MM.1S (cell line): ENCODE data around the gene ILF3.

ENCODE experiments used
- DNase-seq: peaks from one replicate; pipeline ENCODE4 v3.0.0-alpha.2; 2015
- H2AFZ ChIP-seq: fragments of 300-600 bp; sonication (generic); 2 replicates; pipeline ENCODE4 v1.6.0; 2016; ENCODE audit warnings: antibody characterized with exemption, low read length
- H3F3A ChIP-seq: fragments of 300-600 bp; sonication (generic); 2 replicates; pipeline ENCODE4 v1.6.1; 2016; ENCODE audit warnings: mild to moderate bottlenecking, antibody characterized with exemption, low read length, moderate library complexity, mixed read lengths; ENCODE audit not compliant: insufficient read depth
- H3K27ac ChIP-seq: fragments of 300-600 bp; sonication (generic); 2 replicates; pipeline ENCODE4 v1.5.1; 2016; ENCODE audit warnings: mild to moderate bottlenecking, low read length
- H3K27me3 ChIP-seq: fragments of 300-600 bp; sonication (generic); replicated peaks from 2 replicates; pipeline ENCODE4 v1.6.0; 2016; ENCODE audit warnings: low read length; ENCODE audit not compliant: insufficient read depth
- H3K36me3 ChIP-seq: fragments of 300-600 bp; sonication (generic); replicated peaks from 2 replicates; pipeline ENCODE4 v1.6.1; 2016; ENCODE audit warnings: mild to moderate bottlenecking, low read length, mixed read lengths; ENCODE audit not compliant: insufficient read depth
- H3K4me1 ChIP-seq: fragments of 300-600 bp; sonication (generic); 2 replicates; pipeline ENCODE4 v1.6.1; 2016; ENCODE audit warnings: low read length, mixed read lengths
- H3K4me2 ChIP-seq: fragments of 300-600 bp; sonication (generic); 2 replicates; pipeline ENCODE4 v1.6.0; 2016; ENCODE audit warnings: low read depth, low read length
- H3K4me3 ChIP-seq: fragments of 300-600 bp; sonication (generic); 2 replicates; pipeline ENCODE4 v1.5.1; 2016; ENCODE audit warnings: low read length, mixed read lengths
- H3K79me2 ChIP-seq: fragments of 300-600 bp; sonication (generic); 2 replicates; pipeline ENCODE4 v1.6.1; 2016; ENCODE audit warnings: mixed run types, low read length, mixed read lengths
- H3K9ac ChIP-seq: fragments of 300-600 bp; sonication (generic); 2 replicates; pipeline ENCODE4 v1.6.1; 2016; ENCODE audit warnings: low read length, mixed read lengths
- H3K9me2 ChIP-seq: fragments of 300-600 bp; sonication (generic); replicated peaks from 2 replicates; pipeline ENCODE4 v1.6.1; 2016; ENCODE audit warnings: mild to moderate bottlenecking, low read length, mixed read lengths; ENCODE audit not compliant: insufficient read depth
- H3K9me3 ChIP-seq: fragments of 300-600 bp; sonication (generic); replicated peaks from 2 replicates; pipeline ENCODE4 v1.6.1; 2016; ENCODE audit warnings: mild to moderate bottlenecking, low read length, mixed read lengths; ENCODE audit not compliant: insufficient read depth
- H4K20me1 ChIP-seq: fragments of 300-600 bp; sonication (generic); 2 replicates; pipeline ENCODE4 v1.6.1; 2016; ENCODE audit warnings: mild to moderate bottlenecking, low read length, moderate library complexity, mixed read lengths; ENCODE audit not compliant: insufficient read depth
- CTCF ChIP-seq: fragments of 300-600 bp; sonication (generic); IDR thresholded peaks from 2 replicates; pipeline ENCODE4 v1.5.1; 2016; ENCODE audit warnings: antibody characterized with exemption, low read length, mixed read lengths
- EZH2 ChIP-seq: fragments of 300-600 bp; sonication (generic); optimal IDR thresholded peaks from 2 replicates; pipeline ENCODE3; 2017; ENCODE audit warnings: low read depth, mild to moderate bottlenecking, antibody characterized with exemption, low read length, mixed read lengths
- EZH2phosphoT487 ChIP-seq: fragments of 300-600 bp; sonication (generic); IDR thresholded peaks from 2 replicates; pipeline ENCODE4 v1.6.1; 2018; ENCODE audit warnings: antibody characterized with exemption, low read length

ILF3 gene

DNA sequence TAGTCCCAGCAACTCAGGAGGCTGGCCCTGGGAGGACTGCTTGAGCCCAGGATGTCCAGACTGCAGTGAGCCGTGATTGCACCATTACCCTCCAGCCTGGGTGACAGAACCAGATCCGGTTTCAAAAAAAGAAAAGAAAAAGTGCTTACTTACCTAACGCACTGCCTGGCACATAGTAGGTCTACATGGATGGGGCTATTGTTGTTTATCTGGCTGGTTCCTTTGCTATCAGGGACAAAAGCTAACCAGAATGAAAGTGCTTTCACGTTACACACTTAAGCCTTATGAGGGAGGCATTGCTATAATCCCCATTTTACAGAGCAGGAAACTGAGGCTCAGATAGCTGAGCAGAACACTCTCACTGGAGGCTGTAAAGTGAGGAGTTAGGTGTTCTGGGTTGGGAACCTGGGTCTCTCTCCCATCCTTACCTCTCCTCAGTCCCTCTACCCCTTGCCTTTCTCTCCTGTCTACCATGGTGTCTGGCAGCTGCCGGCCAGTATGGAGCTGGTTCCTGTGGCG, 66.5 kb downstream of the ILF3 start:
- Histone ChIP-seq H4K20me1 (peaks cover 23% of the 10 kb centered on the region), H3K4me3 (no peak overlapping the region), H3K9me2 (no peaks in the 10 kb centered on the region), H3K27ac (no peak overlapping the region), H3F3A (no peaks in the 10 kb centered on the region), H3K4me1 (peaks cover 11% of the 10 kb centered on the region; the same call in 1 of the 2 replicates), H3K36me3 (no peaks in the 10 kb centered on the region), H3K79me2 (peaks cover 76% of the 10 kb centered on the region), H3K9me3 (no peaks in the 10 kb centered on the region), H3K9ac (no peak overlapping the region), H3K27me3 (no peaks in the 10 kb centered on the region), H3K4me2 (no peak overlapping the region), H2AFZ (no peak overlapping the region)
- TF ChIP-seq EZH2phosphoT487 (no peak), CTCF (no peak), EZH2 (no peak)
- no peak for DNase-seq

- H3F3A ChIP-seq = no peaks in the 10 kb centered on the region
- H3K4me3 ChIP-seq = no peak overlapping the region
- H3K9me2 ChIP-seq = no peaks in the 10 kb centered on the region
- H3K36me3 ChIP-seq = no peaks in the 10 kb centered on the region
- no peak for TF ChIP-seq CTCF
- no peak for TF ChIP-seq EZH2
- no peak for TF ChIP-seq EZH2phosphoT487
- no peaks in the 10 kb centered on the region for H3K27me3 ChIP-seq
- peaks cover 31% of the 10 kb centered on the region for H4K20me1 ChIP-seq
- H3K27ac ChIP-seq = no peak overlapping the region
- no peaks in the 10 kb centered on the region for H3K9me3 ChIP-seq
- no peak overlapping the region for H2AFZ ChIP-seq
- peaks cover 8% of the 10 kb centered on the region; the same call in 1 of the 2 replicates for H3K4me1 ChIP-seq
- H3K9ac ChIP-seq = no peak overlapping the region
- no peak overlapping the region for H3K4me2 ChIP-seq
- no peak for DNase-seq
- peaks cover 99% of the 10 kb centered on the region for H3K79me2 ChIP-seq
These were observed 69.4 kb downstream of the ILF3 start for GRCh38 chr19:10723591-10723990.

GRCh38 chr19:10724573-10725071, 70.5 kb downstream of the ILF3 start:
- no peak overlapping the region for H3K27ac ChIP-seq
- H3K4me2 ChIP-seq = no peak overlapping the region
- H3K36me3 ChIP-seq = no peaks in the 10 kb centered on the region
- H3K9me3 ChIP-seq = no peaks in the 10 kb centered on the region
- H3K4me1 ChIP-seq = peaks cover 1% of the 10 kb centered on the region; the same call in 1 of the 2 replicates
- no peak for TF ChIP-seq EZH2phosphoT487
- no peak for TF ChIP-seq EZH2
- no peak for TF ChIP-seq CTCF
- no peaks in the 10 kb centered on the region for H3F3A ChIP-seq
- H3K4me3 ChIP-seq = no peak overlapping the region
- H2AFZ ChIP-seq = no peak overlapping the region
- no peaks in the 10 kb centered on the region for H3K9me2 ChIP-seq
- no peaks in the 10 kb centered on the region for H3K27me3 ChIP-seq
- H3K9ac ChIP-seq = no peak overlapping the region
- peaks cover 98% of the 10 kb centered on the region for H3K79me2 ChIP-seq
- DNase-seq = no peak
- peaks cover 25% of the 10 kb centered on the region for H4K20me1 ChIP-seq
